A204.1 (cell line): ENCODE measurements around the gene H19.

Experiments
- FAIRE-seq: peaks from 2 replicates; lab custom pipeline; 2012; peaks lifted over from hg19 to GRCh38; lab: Jason Lieb, UNC

Gene H19

GRCh38 chr11:1997755-1998154 is at the start of gene H19:
Gene H19, minus strand, starts transcription at chr11:1997842.
- FAIRE-seq, result no peak

GRCh38 chr11:2041963-2042362 is 44.3 kb upstream of the H19 start:
- no peak for FAIRE-seq

- FAIRE-seq, result no peak
Measured at GRCh38 chr11:2041153-2041552, 43.5 kb upstream of the H19 start.

- FAIRE-seq, result no peak
Measured at GRCh38 chr11:2039198-2039759, 41.6 kb upstream of the H19 start.

DNA sequence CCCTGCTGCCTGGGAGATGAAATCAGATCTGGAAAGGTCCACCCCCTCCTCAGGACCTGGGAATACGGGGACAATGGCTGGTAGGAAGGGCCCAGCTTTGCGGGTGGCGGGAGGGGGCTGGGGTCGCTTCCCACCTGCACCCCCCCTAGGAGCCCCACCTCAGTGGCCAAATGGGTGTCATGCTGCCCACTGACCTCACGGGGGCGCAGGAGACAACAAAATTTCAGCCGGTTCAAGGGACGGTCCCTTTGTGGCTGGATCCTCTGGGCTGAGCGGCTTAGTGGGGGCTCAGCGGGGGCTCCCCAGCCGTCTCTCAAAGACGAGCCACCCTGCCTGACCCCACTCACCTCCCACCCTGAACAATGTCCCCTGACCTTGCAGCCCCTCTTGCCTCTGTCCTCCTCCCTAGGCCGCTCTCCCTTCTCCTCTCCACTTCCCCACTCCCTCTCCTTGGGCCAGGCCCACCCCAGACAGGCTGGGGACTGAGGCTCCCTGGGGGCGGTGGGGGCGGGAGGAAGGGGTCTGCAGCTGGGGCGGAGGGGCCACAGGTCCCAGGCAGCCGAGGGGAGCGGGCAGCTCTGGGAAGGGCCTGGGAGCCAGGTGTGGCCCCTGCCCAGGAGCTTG is 39.3 kb upstream of the H19 start:
- FAIRE-seq, result no peak

DNA sequence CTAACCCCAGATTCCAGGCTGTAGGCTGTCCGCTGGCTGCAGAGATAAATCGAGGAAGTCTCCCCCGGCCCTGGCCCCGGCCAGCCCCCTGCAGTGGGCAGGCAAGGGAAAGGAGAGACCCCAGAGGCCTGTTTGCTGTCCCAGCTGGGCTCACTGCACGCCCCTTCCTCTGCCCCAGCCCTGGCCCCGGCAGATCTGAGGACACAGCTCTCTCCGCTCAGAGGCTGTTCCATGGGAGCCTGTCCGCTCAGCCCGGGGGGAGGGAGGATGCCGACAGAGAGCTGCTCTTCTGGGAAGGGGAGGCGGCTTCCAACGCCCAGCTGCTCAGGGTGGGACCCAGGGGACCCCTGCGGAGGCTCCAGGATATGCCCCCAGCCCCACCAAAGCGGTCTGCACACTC is 37.7 kb upstream of the H19 start:
- no peak for FAIRE-seq

DNA sequence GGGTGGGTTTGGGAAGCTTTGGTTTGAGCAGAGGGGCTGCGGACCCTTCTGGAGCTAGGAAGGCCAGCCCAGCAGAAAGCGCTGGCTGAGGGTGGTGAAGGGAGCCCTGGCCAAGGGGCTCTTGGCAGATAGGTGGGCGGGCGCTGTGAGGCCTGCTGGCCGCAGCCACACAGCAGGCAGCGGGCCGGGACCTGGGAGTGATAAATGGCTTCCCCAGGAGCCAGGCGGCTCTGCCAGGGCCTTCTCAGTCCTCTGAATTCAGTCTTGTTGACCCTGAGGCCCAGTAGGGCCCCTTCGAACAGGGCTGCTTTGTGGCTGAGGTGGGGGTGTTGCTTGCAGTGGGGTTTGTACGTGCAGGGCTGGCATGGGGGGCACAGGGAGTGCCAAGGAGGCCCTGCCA is 33.4 kb upstream of the H19 start:
- FAIRE-seq, result no peak

DNA sequence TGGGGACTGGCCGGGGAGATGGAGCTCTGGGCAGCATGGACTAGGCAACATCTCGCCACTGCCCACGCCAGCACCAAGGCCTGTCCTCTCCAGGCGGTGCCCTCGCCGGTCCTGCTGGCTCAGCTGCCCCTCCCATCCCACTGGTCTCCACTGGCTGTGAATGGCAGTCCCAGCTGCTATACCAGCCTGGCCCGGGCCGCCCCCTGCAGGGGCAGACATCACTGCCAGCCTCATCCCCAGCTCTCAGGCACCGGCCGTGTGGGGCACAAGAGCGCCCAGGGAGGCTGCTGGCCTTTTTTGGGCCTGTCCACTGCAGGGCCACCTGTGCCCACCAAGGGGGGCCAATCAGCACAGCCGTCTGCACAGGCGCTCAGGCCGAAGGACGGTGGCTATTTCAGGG is 30.1 kb upstream of the H19 start:
- FAIRE-seq, result no peak

GRCh38 chr11:2015025-2015424 is 17.4 kb upstream of the H19 start:
- FAIRE-seq, result no peak

DNA sequence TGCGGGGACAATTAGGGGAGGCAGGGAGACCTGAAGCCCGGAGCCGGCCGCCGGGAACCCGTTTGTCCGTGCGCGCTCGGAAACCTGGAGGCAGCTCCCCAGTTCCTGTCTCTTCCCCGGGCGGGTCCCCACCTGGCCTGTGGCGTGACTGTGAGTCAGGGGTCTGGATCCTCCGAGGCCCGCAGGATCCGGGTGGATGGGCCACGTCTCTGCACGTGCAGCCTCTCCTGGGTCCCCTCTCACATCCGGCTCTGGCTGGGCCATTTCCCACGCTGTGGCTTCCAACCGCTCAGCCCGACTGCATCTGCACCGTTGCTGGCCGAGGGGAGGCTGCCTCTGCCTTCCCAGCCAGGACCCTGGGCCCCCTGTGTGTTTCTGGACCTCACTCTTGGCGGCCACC is 14.8 kb upstream of the H19 start:
- FAIRE-seq, result no peak

DNA sequence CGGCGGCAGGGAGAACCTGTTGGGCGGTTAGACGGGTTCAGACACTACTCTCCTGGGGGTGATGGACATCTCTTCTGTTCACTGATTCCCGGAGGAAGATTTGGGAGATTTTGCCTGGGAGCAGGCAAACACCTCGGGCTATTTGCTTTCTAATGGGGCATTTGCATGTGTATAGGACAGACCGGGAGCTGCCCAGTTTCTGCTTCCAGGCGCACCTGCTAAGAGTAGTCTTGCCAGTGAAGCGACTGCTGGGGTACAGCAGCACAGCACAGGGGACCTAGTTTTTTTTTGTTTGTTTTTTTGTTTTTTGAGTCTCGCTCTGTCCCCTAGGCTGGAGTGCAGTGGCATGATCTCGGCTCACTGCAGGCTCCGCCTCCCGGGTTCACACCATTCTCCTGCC is 6.8 kb upstream of the H19 start:
- FAIRE-seq, result no peak

GRCh38 chr11:2002807-2003206 is 5.2 kb upstream of the H19 start:
- FAIRE-seq, result no peak

GRCh38 chr11:2002042-2002776 is 4.6 kb upstream of the H19 start:
- FAIRE-seq, result no peak

DNA sequence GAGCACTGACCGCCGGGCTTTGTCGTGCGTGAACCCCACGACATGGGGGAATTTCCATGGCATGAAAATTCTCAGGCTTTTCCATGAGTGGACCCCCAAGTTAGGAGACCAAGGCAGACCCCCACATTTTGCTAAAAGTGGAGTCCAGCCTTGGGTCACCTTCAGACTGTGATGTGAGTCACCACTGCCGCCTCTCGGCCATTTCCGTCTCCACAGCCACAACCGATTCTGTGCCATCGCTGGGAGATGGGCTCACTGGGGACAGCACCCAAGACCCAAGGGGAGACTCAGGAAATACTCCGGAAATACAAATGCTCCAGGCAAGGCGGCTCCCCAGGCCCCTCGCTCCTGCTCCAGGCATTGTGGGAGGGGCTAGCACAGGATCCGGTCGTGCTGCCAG is 1.2 kb upstream of the H19 start:
- no peak for FAIRE-seq

- FAIRE-seq, result no peak
Measured at GRCh38 chr11:1998290-1998689, 648 bp upstream of the H19 start.

DNA sequence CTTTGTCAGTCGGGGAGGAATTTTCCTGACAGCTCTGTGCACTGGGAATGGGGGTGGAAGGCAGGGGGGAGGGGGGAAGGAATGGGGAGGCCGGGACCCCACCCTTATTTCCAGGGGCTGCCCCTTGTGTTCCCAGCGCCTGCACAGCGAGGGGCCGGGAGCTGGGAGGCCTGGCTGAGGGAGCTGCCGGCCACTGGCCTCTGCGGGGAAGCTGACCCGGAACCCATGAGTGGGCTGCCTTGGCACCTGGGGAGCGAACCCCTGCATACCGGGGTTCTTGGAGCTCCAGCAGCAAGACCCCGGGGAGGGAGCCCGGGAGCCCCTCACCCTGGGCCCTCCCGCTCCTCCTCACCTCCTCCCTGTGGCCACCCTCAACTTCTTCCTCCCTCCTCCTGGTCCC is 3.5 kb downstream of the H19 start:
- no peak for FAIRE-seq

DNA sequence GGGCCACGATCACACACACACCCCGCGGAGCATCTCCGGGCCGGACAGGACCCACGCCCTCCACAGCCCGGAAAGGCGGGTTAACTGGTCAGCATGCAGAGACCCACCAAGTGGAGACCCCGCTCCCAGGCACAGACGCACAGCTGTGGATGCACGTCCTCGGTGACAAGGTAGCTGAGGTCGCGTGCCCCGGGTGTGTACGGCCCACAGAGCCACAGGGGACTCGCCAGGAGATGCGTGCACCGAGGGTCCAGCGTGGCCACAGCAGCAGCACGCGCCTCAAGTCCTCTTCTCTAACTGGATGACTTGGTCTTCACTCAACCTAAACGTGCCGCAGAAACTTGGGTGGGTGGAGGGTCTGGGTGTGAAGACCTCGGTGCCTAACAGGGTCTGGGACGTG is 5.5 kb downstream of the H19 start:
- FAIRE-seq, result no peak

DNA sequence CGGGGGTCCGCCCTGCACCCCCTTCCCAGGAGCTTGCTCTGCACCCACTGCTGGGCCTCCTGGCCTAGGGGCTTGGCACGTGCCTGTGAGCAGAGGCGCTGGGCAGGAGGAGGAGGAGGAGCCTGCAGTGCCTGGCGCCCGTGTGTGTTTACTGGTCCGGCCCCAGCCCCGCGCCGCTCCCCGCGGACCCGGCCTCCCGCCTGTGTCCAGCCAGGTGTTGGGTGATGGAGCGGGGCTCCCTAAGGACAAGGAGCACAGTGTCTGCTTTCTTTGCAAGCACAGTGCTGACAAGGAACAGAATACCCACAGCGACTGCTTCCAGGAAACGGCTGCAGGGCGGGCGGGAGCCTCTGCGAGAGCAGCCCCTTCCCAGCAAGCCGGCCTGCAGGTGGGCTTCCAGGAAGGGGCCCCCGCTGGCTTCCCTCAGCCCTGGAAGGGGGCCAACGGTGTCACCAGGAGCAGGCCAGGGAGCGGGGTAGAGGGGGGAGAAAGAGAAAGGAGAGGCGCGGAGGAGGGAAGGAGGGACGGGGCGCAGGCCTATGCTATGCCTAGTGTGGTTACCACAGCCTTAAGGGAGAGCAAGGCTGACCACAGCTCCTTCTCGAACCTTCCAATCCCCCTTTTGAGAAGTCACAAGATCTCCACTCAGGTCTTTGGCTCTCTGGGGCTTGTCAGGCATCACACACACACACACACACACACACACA is 6.6 kb downstream of the H19 start:
- FAIRE-seq, result no peak

DNA sequence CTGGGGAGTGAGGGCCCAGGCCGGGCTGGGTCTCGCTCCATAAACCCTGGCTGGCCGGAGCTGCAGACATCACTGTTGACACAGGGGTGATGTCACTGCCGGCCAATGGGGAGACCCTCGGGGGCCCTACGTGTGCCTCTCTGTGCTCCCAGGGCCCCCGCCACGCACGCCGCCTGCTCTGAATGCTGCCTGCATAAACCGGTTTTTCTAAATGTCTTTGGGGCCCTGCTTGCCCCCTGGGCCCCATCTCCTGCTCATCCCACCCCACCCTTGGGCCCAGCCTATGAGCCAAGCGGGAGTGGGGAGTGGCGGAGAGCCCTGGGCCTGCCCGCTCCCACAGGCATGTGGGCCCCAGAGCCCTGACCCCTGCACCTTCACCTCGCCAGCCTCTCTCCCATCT is 7.7 kb downstream of the H19 start:
- no peak for FAIRE-seq

GRCh38 chr11:1988667-1989317 is 8.8 kb downstream of the H19 start:
- no peak for FAIRE-seq

- FAIRE-seq, result no peak
Measured at GRCh38 chr11:1988174-1988573, 9.5 kb downstream of the H19 start.

DNA sequence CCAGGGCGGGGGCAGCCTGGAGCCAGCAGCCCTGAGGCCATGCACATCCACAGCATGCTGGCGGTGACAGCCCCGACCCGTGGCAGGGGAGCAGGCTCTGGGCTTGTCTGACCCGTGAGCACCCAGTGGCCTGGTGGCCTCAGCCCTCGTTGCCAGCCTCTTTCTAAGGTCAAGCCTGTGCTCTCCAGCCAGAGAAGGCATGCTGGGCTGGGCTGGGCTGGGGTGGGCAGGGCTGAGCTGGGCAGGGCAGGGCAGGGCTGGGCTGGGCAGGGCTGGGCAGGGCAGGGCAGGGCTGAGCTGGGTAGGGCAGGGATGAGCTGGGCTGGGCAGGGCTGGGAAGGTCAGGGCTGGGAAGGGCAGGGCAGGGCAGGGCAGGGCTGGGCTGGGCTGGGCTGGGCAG is 10.6 kb downstream of the H19 start:
- no peak for FAIRE-seq

DNA sequence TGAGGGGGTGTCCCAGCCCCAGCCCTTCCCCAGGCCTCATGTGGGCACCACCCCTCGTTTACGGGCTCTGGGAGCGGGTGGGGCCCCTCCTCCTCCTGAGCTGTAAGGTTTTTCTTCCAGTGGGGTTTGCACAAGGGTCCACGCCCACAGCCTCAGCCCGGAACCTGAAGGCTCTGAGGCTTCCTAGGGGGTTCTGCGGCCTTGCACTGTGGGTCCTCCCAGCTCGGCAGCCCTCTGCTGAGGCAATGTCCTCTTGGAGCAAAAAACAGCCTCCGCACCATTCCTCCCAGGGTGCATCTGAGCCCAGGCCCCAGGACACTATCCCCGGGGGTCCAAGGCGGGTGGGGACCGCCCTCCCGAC is 14.1 kb downstream of the H19 start:
- FAIRE-seq, result no peak
